ENCODE data around the gene CDC42EP4. TPM values are rescaled to one million over a fixed set of nuclear protein-coding genes. Genes with fewer than 3 reads are reported as not detected.
A peak's percentile ranks its signal among the peaks of the same experiment; 100 is the strongest.

Gene CDC42EP4
- total and polyA plus RNA-seq, 12 donors = 18.6 to 87.6 (median 30.8) TPM

DNA sequence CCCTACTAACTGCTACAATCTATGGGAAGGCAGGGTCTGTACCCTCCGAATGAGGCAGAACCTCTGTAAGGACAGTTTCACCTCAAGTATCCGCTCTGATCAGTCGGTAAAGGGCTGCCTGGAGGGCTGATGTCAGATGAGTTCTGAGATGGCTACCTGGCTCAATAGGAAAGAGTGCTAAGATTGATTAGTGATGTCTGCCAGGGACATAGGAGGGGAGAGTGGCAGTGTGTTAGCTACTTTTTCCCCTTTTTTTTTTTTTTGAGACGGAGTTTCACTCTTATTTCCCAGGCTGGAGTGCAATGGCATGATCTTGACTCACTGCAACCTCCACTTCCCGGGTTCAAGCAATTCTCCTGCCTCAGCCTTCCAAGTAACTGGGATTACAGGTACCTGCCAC, 39.1 kb upstream of the CDC42EP4 start:
- TF ChIP-seq, protein P1, sequence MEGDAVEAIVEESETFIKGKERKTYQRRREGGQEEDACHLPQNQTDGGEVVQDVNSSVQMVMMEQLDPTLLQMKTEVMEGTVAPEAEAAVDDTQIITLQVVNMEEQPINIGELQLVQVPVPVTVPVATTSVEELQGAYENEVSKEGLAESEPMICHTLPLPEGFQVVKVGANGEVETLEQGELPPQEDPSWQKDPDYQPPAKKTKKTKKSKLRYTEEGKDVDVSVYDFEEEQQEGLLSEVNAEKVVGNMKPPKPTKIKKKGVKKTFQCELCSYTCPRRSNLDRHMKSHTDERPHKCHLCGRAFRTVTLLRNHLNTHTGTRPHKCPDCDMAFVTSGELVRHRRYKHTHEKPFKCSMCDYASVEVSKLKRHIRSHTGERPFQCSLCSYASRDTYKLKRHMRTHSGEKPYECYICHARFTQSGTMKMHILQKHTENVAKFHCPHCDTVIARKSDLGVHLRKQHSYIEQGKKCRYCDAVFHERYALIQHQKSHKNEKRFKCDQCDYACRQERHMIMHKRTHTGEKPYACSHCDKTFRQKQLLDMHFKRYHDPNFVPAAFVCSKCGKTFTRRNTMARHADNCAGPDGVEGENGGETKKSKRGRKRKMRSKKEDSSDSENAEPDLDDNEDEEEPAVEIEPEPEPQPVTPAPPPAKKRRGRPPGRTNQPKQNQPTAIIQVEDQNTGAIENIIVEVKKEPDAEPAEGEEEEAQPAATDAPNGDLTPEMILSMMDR (IDR thresholded peaks at IDR 0.05) = no peak
- H3K27ac ChIP-seq = no peak overlapping the region
- H3K4me3 ChIP-seq = no peak overlapping the region
- intact Hi-C loops (cut with DNase I) = no loop called here
- peaks cover 0 to 22% (median 0%) of the 10 kb centered on the region in 9 donors for H3K4me1 ChIP-seq
- H3K27me3 ChIP-seq = no peaks in the 10 kb centered on the region
- 94 to 95% methylated on average over 4 to 5 of the region's 5 CpGs for WGBS, 2 donors
- H3K36me3 ChIP-seq = no peaks in the 10 kb centered on the region
- DNase-seq = no peak
- no peaks in the 10 kb centered on the region for H3K9me3 ChIP-seq
- ATAC-seq = no peak

DNA sequence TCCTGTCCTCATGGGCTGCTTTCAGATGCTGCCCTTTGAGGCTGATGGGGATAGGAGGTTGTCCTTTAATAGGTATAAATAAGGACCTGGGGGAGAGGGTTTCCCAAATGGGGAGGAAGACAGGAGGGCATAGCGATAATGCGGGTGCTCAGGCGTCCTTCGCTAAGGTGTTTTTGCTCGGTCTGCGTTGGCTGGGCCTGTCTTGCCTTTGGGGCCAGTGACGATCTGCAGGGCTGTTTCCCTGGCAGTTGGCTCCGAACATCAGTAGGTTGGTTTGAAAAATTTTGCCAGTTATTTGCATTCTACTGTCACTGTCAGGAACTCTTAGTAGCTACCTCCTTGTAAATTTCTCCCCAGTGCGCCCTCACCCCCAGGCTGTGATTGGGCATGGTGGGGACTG, 37.8 kb upstream of the CDC42EP4 start:
- peaks cover 0 to 20% (median 0%) of the 10 kb centered on the region in 9 donors for H3K4me1 ChIP-seq
- H3K9me3 ChIP-seq = no peaks in the 10 kb centered on the region
- DNase-seq (no peak), ATAC-seq (no peak)
- no peaks in the 10 kb centered on the region for H3K27me3 ChIP-seq
- no peaks in the 10 kb centered on the region for H3K36me3 ChIP-seq
- no peak overlapping the region for H3K4me3 ChIP-seq
- 97 to 98% methylated on average over 9 of the region's 9 CpGs for WGBS, 2 donors
- TF ChIP-seq, protein P1 (IDR thresholded peaks at IDR 0.05) = no peak
- peak overlapping the region in 3 of 10 donors; percentile 1 to 33 (median 19) for H3K27ac ChIP-seq
- intact Hi-C loops (cut with DNase I) = no loop called here

DNA sequence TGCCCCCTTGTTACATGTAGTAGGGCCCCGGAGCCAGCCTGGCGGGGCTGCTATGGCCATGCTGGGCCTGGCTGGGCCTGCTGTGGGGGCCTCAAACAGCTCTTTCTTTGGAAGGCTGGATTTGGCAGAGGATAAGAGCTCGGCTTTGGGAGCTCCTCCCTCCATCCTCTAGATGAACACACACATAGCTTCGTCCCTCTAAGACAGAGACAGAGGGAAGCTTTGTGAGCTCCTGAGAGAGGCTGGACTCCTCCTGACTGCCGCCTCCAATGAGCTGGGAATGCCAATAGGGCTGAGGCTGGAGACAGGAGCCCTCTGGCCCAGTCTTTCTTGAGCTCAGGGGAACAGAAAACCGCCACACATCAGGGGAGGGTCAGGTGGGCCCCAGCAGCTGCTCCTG, 37.3 kb upstream of the CDC42EP4 start:
- DNase-seq = no peak
- Histone ChIP-seq H3K36me3 (no peaks in the 10 kb centered on the region), H3K4me1 (peaks cover 0 to 20% (median 0%) of the 10 kb centered on the region in 9 donors), H3K27ac (peak overlapping the region in 3 of 10 donors; percentile 1 to 33 (median 19)), H3K27me3 (no peaks in the 10 kb centered on the region), H3K4me3 (no peak overlapping the region), H3K9me3 (no peaks in the 10 kb centered on the region)
- intact Hi-C loops (cut with DNase I) = no loop called here
- 67 to 72% methylated on average over 6 of the region's 6 CpGs for WGBS, 2 donors
- TF ChIP-seq, protein P1 (IDR thresholded peaks at IDR 0.05) = no peak
- peak; percentile 15 to 56 (median 46) for ATAC-seq

DNA sequence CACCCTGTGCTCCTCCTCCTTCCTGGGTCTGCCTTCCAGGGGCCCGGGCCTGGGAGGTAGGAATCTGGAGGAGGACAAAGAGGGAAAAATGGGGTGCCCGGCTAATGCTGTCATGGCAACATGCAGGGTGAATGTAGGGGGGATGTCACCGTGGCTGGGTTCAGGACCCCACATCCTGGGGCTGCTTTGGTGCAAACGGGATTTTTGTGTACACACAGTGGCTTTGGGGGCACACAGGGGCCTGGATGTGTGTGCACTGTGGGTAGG, 37.0 kb upstream of the CDC42EP4 start:
- H3K27me3 ChIP-seq = no peaks in the 10 kb centered on the region
- TF ChIP-seq, protein P1 (IDR thresholded peaks at IDR 0.05) = no peak
- no peak for ATAC-seq

More for the DNA sequence above, 37.0 kb upstream of the CDC42EP4 start:
- peak overlapping the region in 3 of 10 donors; percentile 1 to 33 (median 19) for H3K27ac ChIP-seq
- H3K4me3 ChIP-seq = no peak overlapping the region
- no peaks in the 10 kb centered on the region for H3K9me3 ChIP-seq
- DNase-seq = no peak
- H3K36me3 ChIP-seq = no peaks in the 10 kb centered on the region
- intact Hi-C loops (cut with DNase I) = no loop called here
- peaks cover 0 to 22% (median 3%) of the 10 kb centered on the region in 9 donors for H3K4me1 ChIP-seq
- WGBS, 2 donors = 59 to 63% methylated on average over 4 of the region's 4 CpGs
